NCI-H2107 (cell line): ENCODE results near the gene MOBP.
"Not testable (repeated sequence)": the region's sequence is repeated elsewhere in the genome, so short reads cannot be mapped to it uniquely, and the experiment has no call there.

ENCODE experiments used
- DNase-seq: peaks from one replicate; lab custom pipeline; 2025; lab: John Stamatoyannopoulos, UW

The MOBP gene

GRCh38 chr3:39453134-39453533 lies 14.3 kb upstream of the MOBP start:
- DNase-seq: no peak

GRCh38 chr3:39453872-39454271 lies 13.6 kb upstream of the MOBP start:
- not testable (repeated sequence) for DNase-seq

GRCh38 chr3:39454591-39455217 lies 12.8 kb upstream of the MOBP start:
- no peak for DNase-seq

- DNase-seq: no peak
Measured at GRCh38 chr3:39456159-39456558, 11.3 kb upstream of the MOBP start.

GRCh38 chr3:39457361-39457760 lies 10.1 kb upstream of the MOBP start:
- no peak for DNase-seq

- not testable (repeated sequence) for DNase-seq
Measured at GRCh38 chr3:39458579-39458978, 8.9 kb upstream of the MOBP start.

- no peak for DNase-seq
Measured at GRCh38 chr3:39460677-39461076, 6.8 kb upstream of the MOBP start.

GRCh38 chr3:39463269-39463668 lies 4.2 kb upstream of the MOBP start:
- DNase-seq: no peak

GRCh38 chr3:39466988-39467387 lies 492 bp upstream of the MOBP start:
- no peak for DNase-seq

- no peak for DNase-seq
Measured at GRCh38 chr3:39468108-39468436, 592 bp downstream of the MOBP start.

- no peak for DNase-seq
Measured at GRCh38 chr3:39469258-39469657, 1.8 kb downstream of the MOBP start.

- no peak for DNase-seq
Measured at GRCh38 chr3:39469945-39470344, 2.5 kb downstream of the MOBP start.

- no peak for DNase-seq
Measured at GRCh38 chr3:39471652-39472051, 4.2 kb downstream of the MOBP start.

GRCh38 chr3:39473452-39474125 lies 6.1 kb downstream of the MOBP start:
- no peak for DNase-seq

- no peak for DNase-seq
Measured at GRCh38 chr3:39474126-39474515, 6.6 kb downstream of the MOBP start.

- no peak for DNase-seq
Measured at GRCh38 chr3:39476783-39477182, 9.3 kb downstream of the MOBP start.

GRCh38 chr3:39478226-39478625 lies 10.7 kb downstream of the MOBP start:
- no peak for DNase-seq

- DNase-seq: no peak
Measured at GRCh38 chr3:39479701-39480414, 12.4 kb downstream of the MOBP start.

GRCh38 chr3:39485547-39485946 lies 18.1 kb downstream of the MOBP start:
- no peak for DNase-seq

- DNase-seq: no peak
Measured at GRCh38 chr3:39491014-39491413, 23.5 kb downstream of the MOBP start.

GRCh38 chr3:39491733-39492350 lies 24.4 kb downstream of the MOBP start:
- DNase-seq: no peak

- DNase-seq: no peak
Measured at GRCh38 chr3:39494781-39495180, 27.3 kb downstream of the MOBP start.

GRCh38 chr3:39497753-39498152 lies 30.3 kb downstream of the MOBP start:
- DNase-seq: no peak
